GM21526 (cell line): ENCODE results near the gene HTD2.
"Not testable (repeated sequence)": the region's sequence is repeated elsewhere in the genome, so short reads cannot be mapped to it uniquely, and the experiment has no call there.

Source experiments
- ATAC-seq: cut with Tn5 transposase; IDR thresholded peaks from one replicate; pipeline ENCODE4 v1.9.1; 2021; ENCODE audit warnings: moderate library complexity; ENCODE audit not compliant: unreplicated experiment, low FRiP score

HTD2 gene

GRCh38 chr3:58305882-58306711 is at the start of gene HTD2, which contains the start of gene RPP14:
TSS of gene HTD2 (plus strand) at chr3:58306520. CDS start at chr3:58317614, 11,094 bp downstream.
TSS of gene RPP14 (plus strand) at chr3:58306245. CDS start at chr3:58310330, 4,085 bp downstream.
- ATAC-seq = peak; percentile 82

- no peak for ATAC-seq
These were observed 47.8 kb upstream of the HTD2 start for GRCh38 chr3:58258392-58259055.

- no peak for ATAC-seq
These were observed 46.0 kb upstream of the HTD2 start for GRCh38 chr3:58260261-58260731.

GRCh38 chr3:58260733-58261132 is 45.6 kb upstream of the HTD2 start:
- no peak for ATAC-seq

GRCh38 chr3:58261954-58262666 is 44.2 kb upstream of the HTD2 start:
- ATAC-seq = no peak

GRCh38 chr3:58266577-58266976 is 39.7 kb upstream of the HTD2 start:
- no peak for ATAC-seq

GRCh38 chr3:58267543-58267942 is 38.8 kb upstream of the HTD2 start:
- ATAC-seq = not testable (repeated sequence)

GRCh38 chr3:58269356-58269755 is 37.0 kb upstream of the HTD2 start:
- no peak for ATAC-seq

- no peak for ATAC-seq
These were observed 35.8 kb upstream of the HTD2 start for GRCh38 chr3:58270485-58270884.

GRCh38 chr3:58271901-58272501 is 34.3 kb upstream of the HTD2 start:
- ATAC-seq = no peak

- no peak for ATAC-seq
These were observed 33.4 kb upstream of the HTD2 start for GRCh38 chr3:58272891-58273290.

GRCh38 chr3:58273362-58273761 is 33.0 kb upstream of the HTD2 start:
- ATAC-seq = not testable (repeated sequence)

GRCh38 chr3:58274027-58274614 is 32.2 kb upstream of the HTD2 start:
- ATAC-seq = no peak

- no peak for ATAC-seq
These were observed 25.3 kb upstream of the HTD2 start for GRCh38 chr3:58281069-58281468.

- ATAC-seq = no peak
These were observed 21.0 kb upstream of the HTD2 start for GRCh38 chr3:58285334-58285733.

GRCh38 chr3:58287354-58287753 is 19.0 kb upstream of the HTD2 start:
- no peak for ATAC-seq

- ATAC-seq = no peak
These were observed 18.1 kb upstream of the HTD2 start for GRCh38 chr3:58288011-58288728.

GRCh38 chr3:58288964-58289613 is 17.2 kb upstream of the HTD2 start:
- not testable (repeated sequence) for ATAC-seq

- ATAC-seq = not testable (repeated sequence)
These were observed 15.9 kb upstream of the HTD2 start for GRCh38 chr3:58290446-58290845.
